ENCODE measurements around the gene PNPLA6. TPM values are rescaled to one million over a fixed set of nuclear protein-coding genes. Genes with fewer than 3 reads are reported as not detected.
A peak's percentile ranks its signal among the peaks of the same experiment; 100 is the strongest.

PNPLA6 gene
- polyA plus RNA-seq, 1 of the 3 experiments (the other 2 are of a cell fraction), result 90.5 TPM

GRCh38 chr19:7535047-7535997 lies at the start of gene PNPLA6 (continued):
- peak; percentile 64 for TF ChIP-seq GABPA (IDR thresholded peaks at IDR 0.05; ENCODE audit: low read depth)
- TF ChIP-seq SMC3 (IDR thresholded peaks at IDR 0.05; ENCODE audit: low read depth, low read length), result no peak
- TF ChIP-seq TEAD4 (IDR thresholded peaks at IDR 0.05; ENCODE audit: borderline replicate concordance, insufficient read depth), result no peak
- no peak for TF ChIP-seq TAF1 (IDR thresholded peaks at IDR 0.05; ENCODE audit: borderline replicate concordance, low read depth, low read length)
- peak; percentile 66 for TF ChIP-seq RCOR1 (IDR thresholded peaks at IDR 0.05; ENCODE audit: low read length)
- TF ChIP-seq SIN3A (IDR thresholded peaks at IDR 0.05; ENCODE audit: borderline replicate concordance, low read depth, low read length), result no peak
- no peak for TF ChIP-seq EZH2phosphoT487 (IDR thresholded peaks at IDR 0.05; ENCODE audit: borderline replicate concordance, low read depth)
- TF ChIP-seq USF2 (IDR thresholded peaks at IDR 0.05; ENCODE audit: borderline replicate concordance, low read depth, low read length), result no peak
- TF ChIP-seq RAD21 (IDR thresholded peaks at IDR 0.05; ENCODE audit: low read length), result no peak
- no peak for TF ChIP-seq IRF3 (IDR thresholded peaks at IDR 0.05; ENCODE audit: low read depth, low read length)
- peak; percentile 78 for TF ChIP-seq YY1 (IDR thresholded peaks at IDR 0.05; ENCODE audit: low read depth)

- no peaks in the 10 kb centered on the region for H3K9me3 ChIP-seq
- no peaks in the 10 kb centered on the region for H3K79me2 ChIP-seq (ENCODE audit: insufficient read depth)
- no peak overlapping the region for H3K9ac ChIP-seq
- H3K4me1 ChIP-seq (ENCODE audit: control insufficient read depth in 1 of 2, insufficient read depth in 2 of 2, low read depth in 1 of 2, low read length in 1 of 2), result peaks cover 4 to 29% of the 10 kb centered on the region in 2 experiments; a peak in 2 of 4 replicates
- H4K20me1 ChIP-seq (ENCODE audit: insufficient read depth), result no peaks in the 10 kb centered on the region
- WGBS (ENCODE audit: low lambda C conversion rate), result 85% methylated on average over 2 of the region's 2 CpGs
- H3K27ac ChIP-seq (ENCODE audit: low read depth in 2 of 2, low read length in 1 of 2), result no peak overlapping the region
- no peaks in the 10 kb centered on the region for H3K36me3 ChIP-seq (replicated peaks in 1 of 2; ENCODE audit: control insufficient read depth in 1 of 2, insufficient read depth in 2 of 2, low read length in 1 of 2)
- no peak overlapping the region for H2AFZ ChIP-seq (ENCODE audit: low read depth)
- ChIA-PET POLR2A (no interaction called here), CTCF (interaction anchor here (1.5 kb wide), 1 partner anchor 10 kb away, joined by 4 read pairs; a partner anchor contains a TSS)
- DNase-seq, result no peak
- H3K9me2 ChIP-seq, result no peaks in the 10 kb centered on the region
- no peak overlapping the region for H3K4me2 ChIP-seq
- no peak overlapping the region for H3K4me3 ChIP-seq (ENCODE audit: low read depth in 2 of 2, low read length in 1 of 2)
- no peaks in the 10 kb centered on the region for H3F3A ChIP-seq (replicated peaks; ENCODE audit: insufficient read depth)
- no peaks in the 10 kb centered on the region for H3K27me3 ChIP-seq (ENCODE audit: insufficient read depth)
- TF ChIP-seq NFIC (IDR thresholded peaks at IDR 0.05; ENCODE audit: borderline replicate concordance) (no peak), JUND (IDR thresholded peaks at IDR 0.05) (no peak), USF1 (IDR thresholded peaks at IDR 0.05; ENCODE audit: borderline replicate concordance, low read depth) (no peak), REST (IDR thresholded peaks at IDR 0.05; ENCODE audit: low read depth, low read length) (no peak), RXRA (IDR thresholded peaks at IDR 0.05; ENCODE audit: borderline replicate concordance, low read depth) (no peak), FOXM1 (IDR thresholded peaks at IDR 0.05; ENCODE audit: low read depth) (no peak), TAF1 (IDR thresholded peaks at IDR 0.05; ENCODE audit: borderline replicate concordance, low read depth, low read length) (no peak), ZBTB33 (IDR thresholded peaks at IDR 0.05; ENCODE audit: borderline replicate concordance, low read depth) (no peak), RCOR1 (IDR thresholded peaks at IDR 0.05; ENCODE audit: low read length) (no peak), MXI1 (IDR thresholded peaks at IDR 0.05; ENCODE audit: low read depth, low read length) (no peak)
Observed at GRCh38 chr19:7486923-7487322, 48.6 kb upstream of the PNPLA6 start.
